Retinal pigment epithelial cell (primary cell): ENCODE results near the gene GLB1L2.

Experiments
- DNase-seq: peaks from one replicate; pipeline ENCODE4 v3.0.0-alpha.2; 2010; ENCODE audit warnings: low read depth
- H3K4me3 ChIP-seq: 2 replicates; pipeline ENCODE4 v1.5.1; 2011; ENCODE audit warnings: mild to moderate bottlenecking, low read length, control low read depth, moderate library complexity
- TF ChIP-seq, protein P1 (sequence below): conservative IDR thresholded peaks from 2 replicates; pipeline ENCODE4 v1.5.1; 2011; ENCODE audit warnings: low read depth, low read length, control low read depth, inconsistent platforms

Gene GLB1L2

DNA sequence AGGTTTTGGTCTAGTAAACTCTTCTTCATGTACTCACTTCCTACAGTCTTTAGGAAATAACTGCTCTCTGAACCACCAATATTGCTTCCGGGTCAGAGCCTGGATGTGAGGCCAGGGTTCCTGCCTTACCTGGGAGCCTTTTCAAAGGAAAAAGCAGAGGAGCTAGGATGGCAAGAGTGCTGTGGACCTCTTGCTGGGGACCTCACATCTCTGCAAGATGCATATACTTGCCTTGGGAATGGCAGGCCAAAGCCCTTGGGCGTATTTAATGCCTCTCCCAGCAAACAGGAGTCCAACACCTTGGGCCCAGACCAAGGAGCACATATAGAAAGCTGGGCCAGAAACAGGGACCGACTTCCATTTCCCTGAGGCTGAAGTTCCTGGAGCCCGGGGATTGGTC is 5.3 kb downstream of the GLB1L2 start:
- TF ChIP-seq, protein P1, sequence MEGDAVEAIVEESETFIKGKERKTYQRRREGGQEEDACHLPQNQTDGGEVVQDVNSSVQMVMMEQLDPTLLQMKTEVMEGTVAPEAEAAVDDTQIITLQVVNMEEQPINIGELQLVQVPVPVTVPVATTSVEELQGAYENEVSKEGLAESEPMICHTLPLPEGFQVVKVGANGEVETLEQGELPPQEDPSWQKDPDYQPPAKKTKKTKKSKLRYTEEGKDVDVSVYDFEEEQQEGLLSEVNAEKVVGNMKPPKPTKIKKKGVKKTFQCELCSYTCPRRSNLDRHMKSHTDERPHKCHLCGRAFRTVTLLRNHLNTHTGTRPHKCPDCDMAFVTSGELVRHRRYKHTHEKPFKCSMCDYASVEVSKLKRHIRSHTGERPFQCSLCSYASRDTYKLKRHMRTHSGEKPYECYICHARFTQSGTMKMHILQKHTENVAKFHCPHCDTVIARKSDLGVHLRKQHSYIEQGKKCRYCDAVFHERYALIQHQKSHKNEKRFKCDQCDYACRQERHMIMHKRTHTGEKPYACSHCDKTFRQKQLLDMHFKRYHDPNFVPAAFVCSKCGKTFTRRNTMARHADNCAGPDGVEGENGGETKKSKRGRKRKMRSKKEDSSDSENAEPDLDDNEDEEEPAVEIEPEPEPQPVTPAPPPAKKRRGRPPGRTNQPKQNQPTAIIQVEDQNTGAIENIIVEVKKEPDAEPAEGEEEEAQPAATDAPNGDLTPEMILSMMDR = no peak
- no peak for DNase-seq
- H3K4me3 ChIP-seq = no peak overlapping the region

DNA sequence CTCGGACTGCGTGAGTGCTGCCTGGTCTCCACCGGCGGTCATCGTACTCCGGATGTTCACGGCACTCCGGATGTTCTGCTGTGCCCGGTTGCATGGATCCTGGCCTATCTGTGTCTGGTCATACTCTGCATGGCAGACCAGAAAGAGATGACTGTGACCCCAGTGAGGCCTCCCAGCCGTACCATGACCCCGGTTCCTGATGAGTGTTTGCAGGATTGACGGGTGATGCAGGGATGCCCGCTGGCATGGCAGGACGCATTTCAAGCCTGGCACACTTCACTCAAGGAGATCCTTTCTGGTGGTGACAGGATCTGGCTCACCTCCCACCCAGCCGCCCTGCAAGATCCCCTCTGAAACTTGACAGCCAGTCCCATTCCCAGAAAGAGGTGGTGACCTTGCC is 6.3 kb downstream of the GLB1L2 start:
- TF ChIP-seq, protein P1 = no peak
- DNase-seq = no peak
- no peak overlapping the region for H3K4me3 ChIP-seq

DNA sequence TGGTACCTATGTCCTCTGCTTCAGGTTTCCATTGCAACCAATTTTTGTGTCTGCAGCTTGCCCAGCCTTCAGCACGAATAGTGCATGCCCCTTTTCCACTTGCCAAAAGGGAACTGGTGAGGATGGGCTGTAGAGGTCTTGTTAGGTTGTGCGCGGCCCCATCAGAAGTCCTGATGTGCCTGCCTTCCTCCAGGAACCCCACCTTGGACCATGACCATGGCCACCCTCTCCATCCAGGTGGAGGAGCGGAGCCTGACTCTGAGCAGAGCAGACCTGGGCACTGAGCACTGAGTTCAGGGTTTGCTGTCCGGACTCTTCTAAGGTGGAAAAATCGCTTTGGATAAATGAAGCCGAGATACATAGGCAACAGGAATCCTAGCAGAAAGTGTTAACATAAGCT is 6.9 kb downstream of the GLB1L2 start:
- no peak for DNase-seq
- TF ChIP-seq, protein P1 = no peak
- no peak overlapping the region for H3K4me3 ChIP-seq

DNA sequence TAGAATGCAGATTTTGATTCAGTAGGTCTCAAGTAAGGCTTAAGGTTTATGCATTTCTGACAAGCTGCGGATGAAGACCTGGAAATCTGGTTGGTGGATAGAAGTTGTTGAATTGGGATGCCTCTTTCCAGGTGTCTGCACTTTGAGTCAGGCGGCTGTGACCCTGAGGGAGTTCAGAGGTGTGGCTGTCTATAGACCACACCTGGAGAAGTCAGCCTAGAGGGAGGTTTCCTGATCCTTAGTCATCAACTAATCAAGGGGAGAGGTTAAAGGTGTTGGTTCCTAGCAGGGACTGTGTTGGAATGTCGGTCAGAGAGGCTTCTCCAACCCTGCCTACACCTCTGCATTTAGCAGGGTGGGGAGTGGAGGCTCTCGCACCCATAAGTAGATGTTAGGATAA is 8.0 kb downstream of the GLB1L2 start:
- TF ChIP-seq, protein P1 = no peak
- no peak for DNase-seq
- no peak overlapping the region for H3K4me3 ChIP-seq

DNA sequence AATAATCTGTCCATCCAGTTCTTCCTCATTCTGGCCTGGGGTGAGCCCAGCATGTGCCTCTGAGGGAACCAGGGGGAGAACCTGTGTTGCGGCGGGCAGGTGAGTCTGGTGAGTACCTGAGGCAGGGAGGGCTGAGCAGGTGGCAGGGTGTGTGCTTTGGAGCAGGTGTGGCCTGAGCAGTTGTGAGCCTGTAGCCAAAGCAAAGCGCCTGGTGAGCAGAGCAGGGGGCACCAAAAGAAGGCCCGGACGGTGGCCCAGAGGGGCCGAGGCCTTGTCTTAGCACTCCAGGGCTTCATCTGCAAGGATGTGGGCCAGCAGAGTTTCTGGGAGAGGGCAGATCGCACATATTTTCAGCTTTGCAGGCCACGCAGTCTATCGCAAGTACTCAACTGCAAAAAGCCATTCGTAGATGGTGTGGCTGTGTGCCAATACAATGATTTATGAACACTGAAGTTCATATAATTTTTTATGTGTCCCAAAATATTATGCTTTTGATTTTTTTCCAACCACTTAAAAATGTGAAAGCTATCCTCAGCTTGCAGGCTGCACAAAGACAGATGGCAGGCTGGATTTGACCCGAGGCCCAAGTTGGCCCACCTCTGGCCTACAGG is 8.7 kb downstream of the GLB1L2 start:
- DNase-seq = no peak
- H3K4me3 ChIP-seq = no peak overlapping the region
- TF ChIP-seq, protein P1 = no peak

DNA sequence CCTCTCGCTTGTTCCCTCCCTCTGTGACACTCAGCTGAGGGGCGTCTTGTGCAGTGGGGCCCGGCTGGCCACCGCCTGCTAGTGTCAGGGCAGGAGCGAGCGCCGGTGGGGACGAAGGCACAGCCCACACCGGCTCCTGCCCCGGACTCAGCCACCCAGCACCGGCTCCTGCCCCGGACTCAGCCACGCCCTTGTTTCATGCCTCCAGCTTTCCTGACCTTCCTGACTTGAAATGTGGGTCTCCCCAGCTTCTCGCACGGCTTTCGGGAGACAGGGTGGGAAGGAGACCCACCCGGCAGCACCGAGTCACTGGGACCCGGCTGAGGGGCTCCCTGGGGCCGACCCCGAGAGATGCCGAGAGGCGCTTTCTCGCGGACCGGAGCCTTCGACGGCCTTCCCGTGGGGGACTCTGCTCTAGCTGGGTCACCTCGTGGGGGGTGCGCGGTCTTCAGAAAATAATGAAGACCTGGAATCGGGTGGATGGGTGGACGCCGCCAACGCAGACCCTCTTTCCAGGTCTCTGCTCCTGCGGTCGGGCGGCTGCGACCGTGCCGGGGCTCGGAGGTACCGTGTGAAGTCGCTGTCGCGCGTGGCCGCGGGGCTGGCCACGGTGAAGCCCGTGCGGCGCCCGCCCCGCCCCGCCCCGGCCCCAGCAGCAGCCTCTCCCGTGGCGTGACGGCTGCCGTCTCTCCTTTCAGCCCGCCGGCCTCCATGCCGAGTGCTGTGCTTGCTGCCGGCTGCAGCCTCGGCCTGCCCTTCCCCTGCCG is 10.2 kb downstream of the GLB1L2 start:
- TF ChIP-seq, protein P1 = no peak
- no peak for DNase-seq
- no peak overlapping the region for H3K4me3 ChIP-seq
